Activated naive CD8-positive, alpha-beta T cell (primary cell): Measurements from ENCODE around the gene PCK2.
A peak's percentile ranks its signal among the peaks of the same experiment; 100 is the strongest.

Source experiments
- H3K27ac Mint-ChIP-seq: one replicate; pipeline ENCODE4 v1.8.0; 2021; ENCODE audit warnings: mixed read lengths
- H3K27me3 Mint-ChIP-seq: one replicate; pipeline ENCODE4 v1.8.0; 2021; ENCODE audit warnings: mixed read lengths
- H3K36me3 Mint-ChIP-seq: one replicate; pipeline ENCODE4 v1.8.0; 2021; ENCODE audit warnings: mixed read lengths
- H3K4me1 Mint-ChIP-seq: one replicate; pipeline ENCODE4 v1.8.0; 2021; ENCODE audit warnings: low read depth, mixed read lengths
- H3K4me3 Mint-ChIP-seq: one replicate; pipeline ENCODE4 v1.8.0; 2021; ENCODE audit warnings: mild to moderate bottlenecking, mixed read lengths
- H3K9me3 Mint-ChIP-seq: one replicate; pipeline ENCODE4 v1.8.0; 2021; ENCODE audit warnings: low read depth, mixed read lengths

Gene PCK2

DNA sequence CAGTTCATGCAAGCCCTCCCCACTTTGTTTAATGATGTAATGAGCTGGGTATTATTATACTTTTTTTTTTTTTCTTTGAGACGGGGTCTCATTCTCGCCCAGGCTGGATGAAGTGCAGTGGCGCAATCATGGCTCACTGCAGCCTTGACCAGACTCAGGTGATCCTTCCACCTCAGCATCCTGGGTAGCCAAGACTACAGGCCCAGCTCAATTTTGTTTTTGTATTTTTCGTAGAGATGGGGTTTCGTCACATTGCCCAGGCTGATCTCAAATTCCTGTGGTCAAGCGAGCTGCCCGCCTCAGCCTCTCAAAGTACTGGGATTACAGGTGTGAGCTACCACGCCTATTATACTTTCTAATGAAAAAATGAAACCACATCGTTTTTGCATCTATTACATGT, 15.9 kb downstream of the PCK2 start:
- Mint-ChIP-seq H3K27me3 (no peaks in the 10 kb centered on the region), H3K36me3 (no peaks in the 10 kb centered on the region), H3K9me3 (no peaks in the 10 kb centered on the region), H3K4me3 (no peak overlapping the region), H3K4me1 (peaks cover 19% of the 10 kb centered on the region), H3K27ac (no peak overlapping the region)

DNA sequence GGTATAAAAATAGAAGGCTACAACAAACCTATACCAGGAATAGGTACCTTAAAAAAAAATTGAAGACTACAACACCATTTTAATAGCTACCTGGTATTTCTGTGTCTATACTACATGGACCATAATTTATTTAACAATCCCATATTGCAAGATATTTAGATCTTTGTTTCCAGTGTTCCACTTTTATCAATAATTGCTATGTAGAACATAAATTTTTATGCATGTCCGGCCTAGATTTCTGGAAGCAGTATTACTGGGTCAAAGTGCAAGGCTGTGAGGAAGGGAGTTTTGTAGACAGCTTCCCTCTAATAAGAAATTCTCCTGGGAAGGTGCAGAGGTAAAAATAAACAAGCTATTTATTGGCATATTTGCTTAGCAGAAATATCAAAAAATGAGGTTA, 16.4 kb downstream of the PCK2 start:
- H3K9me3 Mint-ChIP-seq = no peaks in the 10 kb centered on the region
- H3K36me3 Mint-ChIP-seq = peaks cover 2% of the 10 kb centered on the region
- no peak overlapping the region for H3K27ac Mint-ChIP-seq

DNA sequence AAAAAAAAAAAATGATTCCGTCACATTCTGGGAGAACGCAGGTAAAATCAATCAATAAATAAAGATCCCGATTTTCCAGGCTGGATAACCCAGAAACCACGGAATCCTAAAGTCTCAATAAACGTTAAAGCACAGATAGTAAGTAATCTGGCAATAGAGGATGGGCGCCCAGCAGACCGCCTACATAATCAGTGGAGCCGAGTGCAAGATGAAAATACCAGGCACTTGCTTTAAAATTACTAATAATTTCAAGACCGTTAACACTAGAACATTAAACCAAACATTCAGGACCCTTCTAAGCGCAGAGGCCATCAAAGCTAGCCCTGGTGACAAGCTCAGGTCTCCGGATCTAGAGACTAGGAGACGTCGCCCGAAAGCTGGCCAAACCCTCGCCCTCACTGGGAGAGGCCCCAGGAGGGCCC, 19.3 kb downstream of the PCK2 start:
- peak overlapping the region; percentile 97 for H3K27ac Mint-ChIP-seq
- no peaks in the 10 kb centered on the region for H3K27me3 Mint-ChIP-seq
- peaks cover 36% of the 10 kb centered on the region for H3K4me1 Mint-ChIP-seq
- H3K4me3 Mint-ChIP-seq = peak overlapping the region; percentile 93
- no peaks in the 10 kb centered on the region for H3K9me3 Mint-ChIP-seq
- peaks cover 5% of the 10 kb centered on the region for H3K36me3 Mint-ChIP-seq

More for the DNA sequence above, 16.4 kb downstream of the PCK2 start:
- peaks cover 24% of the 10 kb centered on the region for H3K4me1 Mint-ChIP-seq
- H3K27me3 Mint-ChIP-seq = no peaks in the 10 kb centered on the region
- H3K4me3 Mint-ChIP-seq = no peak overlapping the region

DNA sequence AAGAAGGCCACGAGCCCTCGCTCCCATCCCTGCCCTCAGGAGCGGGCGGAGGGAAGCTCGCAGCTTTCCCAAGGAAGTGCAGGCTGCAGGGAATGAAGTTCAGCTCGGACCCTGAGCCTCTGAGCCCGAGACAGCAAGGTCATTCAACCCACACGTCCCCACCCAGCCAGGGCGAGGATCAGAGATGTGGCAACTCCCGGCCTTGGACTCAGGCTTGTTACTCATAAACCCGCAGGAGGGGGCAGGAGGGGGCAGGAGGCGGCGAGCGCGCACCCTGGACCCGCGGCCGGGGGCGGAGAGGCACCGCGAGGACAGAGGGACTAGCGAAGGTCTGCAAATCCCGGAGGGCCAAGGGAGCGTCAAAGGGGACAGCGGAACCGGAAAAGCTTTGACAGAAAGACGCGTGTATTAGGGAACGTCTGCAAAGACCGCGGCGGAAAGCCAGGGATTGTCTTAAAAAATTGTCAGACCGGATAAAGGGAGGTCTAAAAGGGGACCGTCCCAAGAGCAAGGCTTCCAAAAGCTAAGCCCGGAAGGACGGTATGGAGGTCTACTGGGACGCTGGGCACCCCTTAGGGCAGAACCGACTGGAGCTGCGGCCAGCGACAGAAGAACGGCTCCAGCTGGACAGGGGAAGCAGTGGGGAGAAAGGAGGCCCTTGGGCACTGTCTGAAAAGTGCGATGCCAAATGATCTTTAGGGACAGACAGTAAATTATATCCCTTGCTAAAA, 19.9 kb downstream of the PCK2 start:
- Mint-ChIP-seq H3K4me1 (peaks cover 30% of the 10 kb centered on the region), H3K27ac (peak overlapping the region; percentile 97), H3K4me3 (peak overlapping the region; percentile 93), H3K27me3 (no peaks in the 10 kb centered on the region), H3K36me3 (peaks cover 8% of the 10 kb centered on the region), H3K9me3 (no peaks in the 10 kb centered on the region)

DNA sequence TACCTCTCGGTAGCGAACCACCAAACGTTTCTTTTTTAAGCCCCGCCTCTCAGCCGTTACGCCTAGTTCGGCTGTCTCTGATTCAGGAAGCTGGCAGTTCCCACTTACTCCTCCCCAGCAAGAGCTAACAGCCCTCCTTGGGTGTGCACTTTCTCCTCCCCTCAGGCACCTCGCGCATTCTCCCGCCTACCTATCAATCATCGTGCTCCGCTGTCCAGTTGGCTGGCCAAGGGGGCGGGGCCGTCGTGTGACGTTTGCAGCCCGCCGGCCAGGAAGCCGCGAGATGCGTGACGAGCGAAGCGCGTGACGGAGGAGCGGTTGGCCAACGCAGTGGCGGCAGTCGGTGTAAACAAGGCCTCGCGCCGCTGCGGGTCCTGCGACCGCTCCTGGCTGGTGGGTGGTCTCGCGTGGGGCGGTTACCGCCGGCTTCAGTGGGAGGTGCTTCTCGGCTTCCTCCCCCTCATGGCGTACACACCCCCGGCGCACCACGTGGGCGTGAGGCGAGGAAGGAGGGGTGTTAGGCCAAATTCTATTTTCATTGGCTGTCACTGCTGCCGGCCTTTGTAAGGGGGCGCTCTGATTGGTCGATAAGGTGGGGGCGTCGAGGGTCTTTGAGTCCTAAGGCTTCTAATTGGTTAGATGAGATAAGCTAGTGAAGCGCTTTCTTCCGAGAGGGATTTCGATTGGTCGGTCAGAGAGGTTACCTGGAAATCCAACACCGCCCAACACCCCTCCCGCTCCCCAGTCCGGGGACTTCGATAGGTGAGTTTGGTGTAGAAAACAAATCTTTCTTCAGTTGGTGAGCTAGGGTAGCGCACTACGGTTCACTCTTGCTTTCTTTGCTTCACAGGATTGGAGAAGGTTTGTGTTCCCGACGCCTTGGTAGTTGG, 20.7 kb downstream of the PCK2 start, which contains the start of the genes DCAF11 and NRL:
TSS of gene DCAF11 (plus strand) at position 246 of the 890 bp plus-strand sequence. CDS start 818 bp downstream, outside the sequence.
TSS of gene NRL (minus strand) at position 418 of the 890 bp plus-strand sequence. CDS start 32,101 bp downstream, outside the sequence.
- Mint-ChIP-seq H3K27ac (peak within 1 kb of the TSS; percentile 97), H3K9me3 (no peaks in the 10 kb centered on the region), H3K27me3 (no peaks in the 10 kb centered on the region), H3K4me1 (peaks cover 25% of the 10 kb centered on the region), H3K4me3 (peak within 1 kb of the TSS; percentile 93), H3K36me3 (peaks cover 8% of the 10 kb centered on the region)

DNA sequence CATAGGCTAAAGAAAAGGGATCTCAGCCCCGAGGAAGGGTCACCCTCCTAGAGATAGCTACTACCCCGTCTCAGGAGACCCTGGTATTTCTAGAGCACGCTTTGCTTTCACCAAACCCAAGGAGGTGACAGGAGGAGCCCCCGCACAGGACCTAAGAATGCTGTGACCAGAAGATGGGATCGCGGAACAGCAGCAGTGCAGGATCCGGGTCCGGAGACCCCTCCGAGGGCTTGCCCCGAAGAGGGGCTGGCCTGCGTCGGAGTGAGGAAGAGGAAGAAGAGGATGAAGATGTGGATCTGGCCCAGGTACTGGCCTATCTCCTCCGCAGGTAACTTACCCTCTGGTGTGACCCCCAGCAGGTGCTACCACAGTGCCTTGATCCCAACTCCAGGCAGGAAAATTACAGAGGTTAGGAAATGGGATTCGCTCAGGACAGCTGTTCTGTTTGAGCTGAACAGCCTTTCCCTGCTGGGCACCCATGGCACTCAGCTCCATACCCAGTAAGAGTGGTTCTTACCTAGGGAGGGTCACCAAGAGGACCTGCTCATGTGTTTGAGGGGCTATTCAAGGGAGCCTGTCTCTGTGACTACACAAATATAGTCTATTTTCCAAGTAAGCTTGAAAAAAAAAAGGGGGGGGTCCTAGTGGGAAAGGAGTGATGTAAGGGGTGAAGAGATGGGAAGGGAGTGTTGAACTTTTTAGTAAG, 21.5 kb downstream of the PCK2 start:
- Mint-ChIP-seq H3K36me3 (peaks cover 8% of the 10 kb centered on the region), H3K4me3 (peak overlapping the region; percentile 93), H3K27me3 (no peaks in the 10 kb centered on the region), H3K9me3 (no peaks in the 10 kb centered on the region), H3K27ac (peak overlapping the region; percentile 97), H3K4me1 (peaks cover 25% of the 10 kb centered on the region)

DNA sequence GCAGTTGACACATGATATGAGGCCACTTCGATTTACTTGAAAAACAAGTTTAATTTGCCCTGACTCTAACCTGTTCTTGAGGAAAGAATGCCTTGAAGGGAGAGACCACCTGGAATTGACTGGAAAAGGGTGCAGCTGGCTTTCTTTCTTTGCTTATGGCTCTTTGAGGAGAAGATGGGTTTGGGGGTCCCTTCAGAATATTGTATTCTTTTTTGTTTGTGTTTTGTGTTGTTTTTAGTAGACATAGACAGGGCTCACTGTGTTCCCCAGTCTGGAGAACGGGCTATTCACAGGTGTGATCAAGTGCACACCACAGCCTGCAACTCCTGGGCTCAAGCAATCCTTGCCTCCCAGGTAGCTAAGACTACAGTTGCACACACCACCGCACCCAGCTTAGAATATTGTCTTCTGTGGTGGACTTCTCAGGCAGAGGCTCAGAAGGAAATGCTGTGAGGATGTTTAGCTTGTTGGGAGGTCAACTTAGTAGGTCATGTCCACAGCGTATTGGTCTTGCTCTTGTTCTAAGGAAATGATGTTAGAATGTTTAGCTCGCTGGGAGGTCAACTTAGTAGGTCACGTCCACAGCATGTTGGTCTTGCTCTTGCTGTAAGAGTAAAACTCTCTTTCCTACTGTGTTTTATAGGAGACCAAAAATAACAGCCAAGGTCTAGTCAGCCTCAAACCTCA, 22.2 kb downstream of the PCK2 start:
- peaks cover 8% of the 10 kb centered on the region for H3K36me3 Mint-ChIP-seq

DNA sequence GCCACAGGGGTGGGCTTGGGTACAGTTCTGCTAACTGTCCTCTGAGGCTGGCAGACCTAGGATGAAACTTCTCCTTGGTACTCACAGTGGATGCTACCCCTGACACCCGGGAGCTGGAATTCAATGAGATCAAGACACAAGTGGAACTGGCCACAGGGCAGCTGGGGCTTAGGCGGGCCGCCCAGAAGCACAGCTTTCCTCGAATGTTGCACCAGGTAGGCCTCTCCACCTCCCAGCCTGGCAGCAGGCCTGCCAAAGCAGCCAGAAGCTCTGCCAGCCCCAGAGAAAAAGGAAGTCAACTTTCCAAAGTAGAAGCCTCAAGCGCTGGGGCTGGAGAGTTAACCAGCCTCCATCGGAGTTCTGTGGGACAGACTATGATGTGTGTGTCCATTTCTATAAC, 23.1 kb downstream of the PCK2 start:
- Mint-ChIP-seq H3K4me3 (no peak overlapping the region), H3K27ac (no peak overlapping the region)

More for the DNA sequence above, 22.2 kb downstream of the PCK2 start:
- H3K4me1 Mint-ChIP-seq = peaks cover 25% of the 10 kb centered on the region
- no peaks in the 10 kb centered on the region for H3K27me3 Mint-ChIP-seq
- peak overlapping the region; percentile 55 for H3K27ac Mint-ChIP-seq
- peak overlapping the region; percentile 93 for H3K4me3 Mint-ChIP-seq
- H3K9me3 Mint-ChIP-seq = no peaks in the 10 kb centered on the region

DNA sequence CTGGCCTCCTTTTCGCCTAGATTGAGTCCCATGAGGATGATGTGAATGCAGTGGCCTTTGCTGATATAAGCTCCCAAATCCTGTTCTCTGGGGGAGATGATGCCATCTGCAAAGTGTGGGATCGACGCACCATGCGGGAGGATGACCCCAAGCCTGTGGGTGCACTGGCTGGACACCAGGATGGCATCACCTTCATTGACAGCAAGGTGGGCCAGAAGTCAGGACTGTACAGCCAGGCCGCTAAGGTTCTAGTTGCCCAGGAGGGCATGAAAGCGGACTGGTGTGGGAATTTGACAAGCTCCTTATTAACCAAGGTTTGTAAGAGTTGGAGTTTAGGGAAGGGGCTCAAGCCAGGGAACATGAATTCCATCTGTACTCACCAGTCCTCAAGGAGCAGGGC, 25.6 kb downstream of the PCK2 start:
- Mint-ChIP-seq H3K27me3 (no peaks in the 10 kb centered on the region), H3K9me3 (no peaks in the 10 kb centered on the region), H3K4me3 (no peak overlapping the region), H3K36me3 (peaks cover 8% of the 10 kb centered on the region), H3K4me1 (peaks cover 22% of the 10 kb centered on the region), H3K27ac (no peak overlapping the region)

More for the DNA sequence above, 23.1 kb downstream of the PCK2 start:
- Mint-ChIP-seq H3K36me3 (peaks cover 8% of the 10 kb centered on the region), H3K4me1 (peaks cover 25% of the 10 kb centered on the region), H3K27me3 (no peaks in the 10 kb centered on the region), H3K9me3 (no peaks in the 10 kb centered on the region)

DNA sequence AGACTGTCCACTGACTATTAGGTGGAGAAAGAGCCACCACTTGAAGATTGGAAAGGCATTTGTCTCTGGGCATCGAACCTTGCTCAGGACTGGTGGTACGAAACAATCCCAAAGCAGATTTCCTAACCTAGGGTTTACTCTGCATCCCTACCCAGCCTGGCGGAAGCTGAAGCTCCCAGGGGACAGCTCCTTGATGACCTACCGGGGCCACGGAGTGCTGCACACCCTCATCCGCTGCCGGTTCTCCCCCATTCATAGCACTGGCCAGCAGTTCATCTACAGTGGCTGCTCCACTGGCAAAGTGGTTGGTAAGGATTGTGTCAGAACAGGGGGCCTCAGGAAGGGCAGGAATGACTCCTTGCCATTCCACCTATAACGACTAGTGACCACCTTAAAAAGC, 27.1 kb downstream of the PCK2 start:
- Mint-ChIP-seq H3K27ac (no peak overlapping the region), H3K9me3 (no peaks in the 10 kb centered on the region), H3K4me3 (no peak overlapping the region), H3K4me1 (peaks cover 10% of the 10 kb centered on the region), H3K36me3 (peaks cover 6% of the 10 kb centered on the region), H3K27me3 (no peaks in the 10 kb centered on the region)

DNA sequence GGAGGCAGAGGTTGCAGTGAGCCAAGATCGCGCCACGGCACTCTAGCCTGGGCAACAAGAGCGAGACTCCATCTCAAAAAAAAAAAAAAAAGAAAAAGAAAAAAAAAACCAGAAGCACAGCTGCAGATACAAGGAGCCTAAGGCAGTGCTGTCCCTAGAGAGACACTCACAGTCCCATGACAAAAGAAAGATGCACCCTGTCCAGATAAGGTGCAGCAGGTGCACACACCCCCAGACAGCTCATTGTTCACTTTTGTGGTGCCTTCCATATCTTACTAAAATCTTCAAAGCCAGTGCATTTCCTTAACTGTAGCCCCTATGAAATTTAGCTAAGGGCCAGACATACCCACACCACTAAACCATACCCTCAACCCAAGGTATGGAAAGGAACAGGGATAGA, 28.3 kb downstream of the PCK2 start:
- Mint-ChIP-seq H3K36me3 (peaks cover 3% of the 10 kb centered on the region), H3K27ac (no peak overlapping the region), H3K4me1 (peaks cover 1% of the 10 kb centered on the region), H3K4me3 (no peak overlapping the region), H3K9me3 (no peaks in the 10 kb centered on the region), H3K27me3 (no peaks in the 10 kb centered on the region)

DNA sequence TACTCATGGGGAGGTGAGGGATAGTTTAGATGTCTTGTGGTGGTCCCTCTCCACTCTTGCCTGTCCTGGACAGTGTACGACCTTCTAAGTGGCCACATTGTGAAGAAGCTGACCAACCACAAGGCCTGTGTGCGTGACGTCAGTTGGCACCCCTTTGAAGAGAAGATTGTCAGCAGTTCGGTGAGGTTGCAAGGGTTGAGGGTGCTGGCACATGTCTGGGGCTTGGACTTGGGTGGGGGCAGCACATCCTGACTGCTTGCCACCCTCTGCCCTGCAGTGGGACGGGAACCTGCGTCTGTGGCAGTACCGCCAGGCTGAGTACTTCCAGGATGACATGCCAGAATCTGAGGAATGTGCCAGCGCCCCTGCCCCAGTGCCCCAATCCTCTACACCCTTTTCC, 28.8 kb downstream of the PCK2 start:
- peaks cover 3% of the 10 kb centered on the region for H3K36me3 Mint-ChIP-seq
- H3K4me1 Mint-ChIP-seq = peaks cover 1% of the 10 kb centered on the region
- no peaks in the 10 kb centered on the region for H3K9me3 Mint-ChIP-seq
- H3K4me3 Mint-ChIP-seq = no peak overlapping the region
- no peaks in the 10 kb centered on the region for H3K27me3 Mint-ChIP-seq
- H3K27ac Mint-ChIP-seq = no peak overlapping the region

DNA sequence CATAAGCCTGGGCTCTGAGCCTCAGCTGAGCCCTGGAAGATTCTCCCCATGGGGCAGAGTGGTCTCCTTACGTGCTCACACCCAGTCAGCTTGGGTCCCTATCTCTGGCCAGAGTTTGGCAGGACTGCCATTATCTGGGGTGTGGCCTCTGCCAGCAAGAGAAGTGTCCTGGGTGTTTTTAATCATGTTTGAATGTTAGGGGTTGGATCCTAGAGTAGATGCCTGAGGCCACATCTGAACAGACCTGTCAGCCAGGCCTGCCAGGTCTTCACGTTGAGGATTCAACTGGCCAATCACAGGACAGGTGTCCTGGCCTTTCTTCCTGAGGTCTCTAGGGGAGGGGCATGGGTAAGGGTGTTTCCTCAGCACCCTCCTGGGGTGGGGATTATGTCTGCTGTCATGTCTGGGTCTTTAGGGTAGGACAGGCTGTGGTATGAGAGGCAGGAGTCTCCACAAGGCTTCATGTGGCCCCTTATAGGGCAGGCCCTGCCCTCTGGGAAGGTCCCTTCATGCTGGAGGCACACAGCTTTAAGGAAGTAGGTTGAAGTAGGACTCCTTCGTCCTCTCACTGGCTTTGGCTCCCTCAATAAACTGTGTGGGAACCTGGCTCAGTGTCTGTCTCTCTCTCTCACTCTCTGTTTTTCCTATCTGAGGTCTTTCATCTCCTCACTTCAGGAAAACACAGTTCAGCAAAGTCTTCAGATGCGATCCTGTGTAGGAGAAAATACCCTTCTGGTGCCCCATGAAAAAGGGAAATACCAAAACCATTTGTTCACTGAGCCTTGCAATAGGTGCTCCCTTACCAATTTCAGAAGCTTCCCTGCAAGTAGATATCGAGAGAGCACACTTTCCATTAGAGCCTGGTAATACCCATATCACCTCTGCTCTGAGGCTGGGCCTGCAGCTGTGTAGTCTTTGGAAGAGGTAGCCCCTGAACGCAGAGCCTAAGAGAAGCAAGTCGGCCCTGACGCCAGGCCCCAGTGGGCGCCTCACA, 29.6 kb downstream of the PCK2 start:
- no peaks in the 10 kb centered on the region for H3K36me3 Mint-ChIP-seq
- H3K27me3 Mint-ChIP-seq = no peaks in the 10 kb centered on the region
- H3K27ac Mint-ChIP-seq = peak overlapping the region; percentile 11
- H3K4me1 Mint-ChIP-seq = peaks cover 2% of the 10 kb centered on the region
- H3K4me3 Mint-ChIP-seq = no peak overlapping the region
- H3K9me3 Mint-ChIP-seq = no peaks in the 10 kb centered on the region
